HG02571 (cell line): ENCODE data around the gene ACSL4.
"Not testable (repeated sequence)": the region's sequence is repeated elsewhere in the genome, so short reads cannot be mapped to it uniquely, and the experiment has no call there.

Source experiments
- ATAC-seq: cut with Tn5 transposase; IDR thresholded peaks from one replicate; pipeline ENCODE4 v1.9.1; 2021; ENCODE audit warnings: mild to moderate bottlenecking, moderate library complexity; ENCODE audit not compliant: unreplicated experiment

The ACSL4 gene

DNA sequence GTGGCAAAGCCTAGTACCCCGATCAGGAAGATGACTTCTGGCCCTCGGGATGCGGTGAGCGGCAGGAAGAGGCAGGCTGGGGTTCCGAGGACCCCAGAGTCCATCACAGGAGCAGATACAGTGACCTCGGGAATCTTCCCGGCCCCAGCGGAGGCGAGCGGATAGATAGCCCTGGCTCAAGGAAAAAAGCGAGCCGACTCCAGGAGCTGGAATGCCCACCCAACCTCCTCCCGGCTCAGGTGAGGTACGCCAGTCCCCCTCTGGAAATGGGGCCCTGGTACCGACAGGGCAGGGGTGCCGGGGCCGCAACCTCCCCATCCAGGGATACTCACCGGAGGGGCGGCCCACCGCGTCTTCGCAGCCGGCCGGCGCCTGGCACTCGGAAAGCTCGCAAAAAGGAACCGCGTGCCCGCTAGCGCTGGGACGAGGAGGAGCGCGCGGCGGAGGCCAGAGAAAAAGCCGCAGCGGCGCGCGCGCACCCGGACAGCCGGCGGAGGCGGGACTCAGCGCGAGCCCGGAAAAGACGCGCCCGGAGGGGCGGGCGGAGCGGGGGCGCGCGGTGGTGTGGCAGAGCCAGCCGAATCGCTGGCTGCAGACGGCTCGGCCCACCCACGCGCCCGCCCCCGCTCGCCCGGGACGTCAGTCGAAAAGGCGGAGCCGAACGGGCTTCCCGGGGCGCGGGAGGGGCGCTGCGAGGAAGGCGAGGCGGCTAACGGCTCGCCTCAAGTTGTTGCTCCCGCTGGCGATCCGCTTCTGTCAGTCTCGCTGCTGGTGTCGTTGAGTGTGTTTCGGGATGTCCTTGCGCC is at the start of gene ACSL4:
TSS of gene ACSL4 (minus strand) at position 451 of the 806 bp plus-strand sequence. CDS start 49,894 bp downstream, outside the sequence.
- ATAC-seq, result peak; percentile 71

DNA sequence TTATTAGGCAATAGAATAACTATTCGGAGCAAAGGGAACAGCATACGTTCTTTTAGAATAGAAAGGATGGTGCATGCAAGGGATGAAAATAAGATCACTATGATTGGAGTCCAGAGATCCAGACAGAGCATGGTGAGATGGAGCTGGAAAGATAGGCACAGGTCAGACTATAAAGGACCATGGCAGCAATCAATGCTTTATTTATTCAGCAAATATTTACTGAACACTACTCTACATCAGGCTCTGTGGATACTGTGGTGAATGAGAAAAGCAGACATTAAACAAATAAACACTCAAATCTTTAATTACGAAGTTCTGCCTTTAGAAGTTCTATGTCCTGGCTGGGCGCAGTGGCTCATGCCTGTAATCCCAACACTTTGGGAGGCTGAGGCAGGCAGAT is 44.7 kb upstream of the ACSL4 start:
- no peak for ATAC-seq

DNA sequence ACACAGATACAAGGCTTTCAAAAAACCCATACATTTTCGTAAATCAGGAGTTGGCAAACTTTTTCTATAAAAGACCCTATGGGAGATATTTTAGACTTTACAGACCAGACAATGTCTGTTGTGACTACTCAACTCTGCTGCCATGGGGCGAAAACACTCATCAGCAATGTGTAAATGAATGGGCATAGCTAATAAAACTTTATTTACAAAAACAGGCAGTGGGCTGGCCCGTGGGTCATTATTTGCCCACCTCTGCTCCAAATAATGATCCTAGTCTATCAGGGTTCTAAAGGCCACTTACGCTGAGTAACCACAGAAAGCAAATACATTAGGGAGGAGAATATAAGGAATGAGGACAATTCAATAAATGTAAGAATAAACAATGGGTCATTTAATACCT is 43.9 kb upstream of the ACSL4 start:
- ATAC-seq, result no peak

DNA sequence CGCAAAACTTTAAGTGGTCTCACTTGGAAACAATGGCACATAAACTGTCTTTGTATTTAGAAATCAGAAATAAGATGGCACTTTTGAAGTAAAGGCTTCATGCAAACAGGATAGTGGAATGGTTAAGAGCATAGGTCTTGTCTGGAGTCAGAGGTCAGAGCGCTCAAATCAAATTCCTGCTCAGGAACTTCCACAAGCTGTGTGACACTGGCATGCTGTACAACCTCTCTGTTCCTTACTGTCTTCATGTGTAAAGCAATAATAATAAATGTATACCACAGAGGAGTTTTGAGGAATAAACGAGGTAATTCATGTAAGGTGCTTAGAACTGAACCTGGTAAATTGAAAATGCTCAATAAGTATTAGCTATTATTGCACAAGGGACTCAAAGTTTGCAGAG is 43.4 kb upstream of the ACSL4 start:
- no peak for ATAC-seq

DNA sequence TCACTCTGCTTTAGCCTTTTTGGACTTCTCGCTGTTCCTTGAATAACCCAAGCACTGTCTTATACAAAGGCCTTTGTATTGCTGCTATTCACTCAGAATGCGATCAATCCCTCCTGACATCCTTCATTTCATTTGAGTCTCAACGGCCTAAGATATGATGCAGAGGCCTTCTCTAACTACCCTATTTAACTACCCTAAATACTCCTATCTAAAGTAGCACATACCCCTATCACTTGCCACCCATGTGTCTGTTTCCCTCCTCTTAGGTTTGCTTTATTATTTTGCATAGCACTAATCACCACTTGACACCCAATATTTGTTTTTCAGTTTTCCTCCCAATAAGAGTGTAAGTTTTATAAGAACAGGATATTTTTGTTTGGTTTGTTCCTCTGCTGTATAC is 42.3 kb upstream of the ACSL4 start:
- no peak for ATAC-seq

DNA sequence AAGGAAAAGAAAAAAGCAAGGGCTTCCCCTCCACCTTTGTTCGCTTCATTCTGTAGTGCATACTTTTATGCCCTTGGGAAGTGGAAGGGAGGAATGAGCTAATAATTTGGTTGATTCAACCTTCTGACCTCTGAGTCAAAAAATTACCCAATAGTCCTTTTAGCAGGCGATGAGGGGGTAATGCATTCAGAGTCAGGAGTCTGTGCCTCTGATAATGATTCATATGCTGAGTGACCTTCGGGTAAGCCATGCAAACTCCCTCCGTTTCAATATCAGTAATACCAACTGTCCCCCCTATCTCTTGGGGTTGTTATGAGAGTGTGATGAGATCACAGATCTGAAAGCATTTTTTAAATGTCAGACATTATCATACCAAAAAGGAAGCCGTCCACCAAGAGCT is 41.6 kb upstream of the ACSL4 start:
- peak; percentile 92 for ATAC-seq

DNA sequence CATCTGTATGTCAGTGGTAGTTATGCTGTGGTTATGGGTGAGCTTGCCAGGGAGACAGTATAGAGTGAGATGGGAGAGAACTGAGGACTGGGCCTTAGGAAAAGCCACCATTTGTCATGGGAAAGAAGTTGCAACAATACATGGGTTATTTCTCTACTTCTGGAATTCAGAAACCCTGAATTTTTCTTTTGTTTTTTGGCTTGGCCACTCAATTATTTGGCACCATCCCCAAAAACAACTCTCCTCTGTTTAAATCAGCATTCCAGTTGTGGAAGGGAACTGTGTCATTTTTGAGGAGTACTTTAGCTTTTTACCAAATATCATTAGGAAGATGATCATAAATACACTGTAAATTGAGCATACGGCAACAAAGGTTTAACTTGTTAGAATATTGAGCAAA is 41.1 kb upstream of the ACSL4 start:
- no peak for ATAC-seq

DNA sequence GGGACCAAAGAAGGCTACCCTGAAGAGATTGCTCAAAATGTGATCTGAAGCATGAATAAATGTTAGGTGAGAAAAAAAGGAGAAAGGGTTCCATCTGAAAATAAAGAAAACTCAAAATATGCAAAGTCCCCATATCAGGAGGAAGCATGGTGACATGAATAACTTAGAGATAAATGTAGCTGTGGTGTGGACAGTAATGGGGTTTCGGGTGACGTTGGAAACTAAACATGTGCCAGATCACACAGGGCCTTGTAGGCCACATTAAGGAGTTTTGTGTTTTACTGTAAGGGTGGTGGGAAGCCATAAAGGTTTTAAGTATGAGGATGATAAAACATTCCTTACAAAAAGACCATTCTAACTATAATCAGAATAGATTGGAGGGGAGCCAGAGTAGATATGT is 40.3 kb upstream of the ACSL4 start:
- peak; percentile 58 for ATAC-seq

DNA sequence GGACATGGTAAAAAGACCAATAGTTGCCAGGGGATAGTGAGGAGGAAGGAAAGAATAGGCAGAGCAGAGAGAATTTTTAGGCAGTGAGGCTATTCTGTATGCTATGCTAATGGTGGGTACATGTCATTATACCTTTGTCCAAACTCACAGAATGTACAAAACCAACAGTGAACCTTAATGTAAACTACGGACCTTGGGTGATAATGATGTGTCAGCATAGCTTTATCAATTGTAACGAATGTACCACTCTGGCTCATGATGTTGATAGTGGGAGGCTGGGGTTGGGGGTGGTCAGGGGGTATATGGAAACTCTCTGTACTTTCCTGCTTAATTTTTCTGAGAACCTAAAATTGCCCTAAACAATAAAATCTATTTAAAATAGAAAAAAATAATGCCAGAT is 37.7 kb upstream of the ACSL4 start:
- no peak for ATAC-seq

DNA sequence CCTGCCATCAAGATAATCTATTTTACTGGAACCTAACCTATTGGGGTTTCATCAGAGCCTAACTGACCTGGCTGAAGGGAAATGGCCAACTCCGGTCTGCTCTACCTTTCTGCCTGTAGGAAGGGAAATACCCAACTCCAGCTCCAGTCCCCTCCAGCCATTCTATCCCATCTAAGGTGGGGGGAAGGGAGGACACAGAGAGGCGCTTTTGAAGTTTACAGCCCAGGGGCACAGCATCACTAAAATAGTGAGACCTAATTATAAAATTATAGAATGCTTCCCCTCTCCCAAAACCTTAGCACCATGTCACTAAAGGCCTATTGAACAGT is 27.8 kb upstream of the ACSL4 start:
- ATAC-seq, result no peak

DNA sequence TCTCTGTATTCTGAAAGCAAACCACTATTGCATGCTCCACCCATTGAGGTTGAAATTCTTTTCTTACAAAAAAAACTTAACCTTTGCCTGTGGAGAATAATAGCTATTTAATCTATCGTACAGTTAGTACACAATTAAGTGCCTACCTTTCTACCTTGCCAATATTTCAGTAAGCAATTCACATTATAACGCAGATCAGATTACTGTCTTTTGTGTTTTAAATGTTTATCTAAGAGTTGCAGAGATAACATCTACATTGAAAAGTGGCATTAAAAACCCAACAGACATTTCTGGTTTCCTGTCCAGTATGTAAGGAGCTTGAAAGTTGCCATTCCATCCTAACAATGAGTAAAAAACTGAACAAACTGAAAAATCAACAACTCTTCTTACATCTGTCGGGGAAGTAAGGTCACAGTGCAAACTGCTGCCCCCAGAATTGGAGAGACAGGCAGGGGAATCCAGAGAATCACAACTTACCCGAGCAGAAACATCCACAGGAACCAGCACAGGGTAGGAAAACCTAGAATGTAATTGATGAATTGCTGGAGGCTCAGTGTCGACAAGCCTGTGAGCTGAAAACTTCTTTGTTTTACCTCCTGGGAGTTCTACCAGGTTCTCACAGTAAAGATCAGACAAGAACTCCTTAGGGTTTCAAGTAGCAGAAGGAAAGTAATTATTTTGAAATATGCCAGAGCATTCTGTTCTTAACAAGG is 27.3 kb upstream of the ACSL4 start:
- ATAC-seq, result no peak

DNA sequence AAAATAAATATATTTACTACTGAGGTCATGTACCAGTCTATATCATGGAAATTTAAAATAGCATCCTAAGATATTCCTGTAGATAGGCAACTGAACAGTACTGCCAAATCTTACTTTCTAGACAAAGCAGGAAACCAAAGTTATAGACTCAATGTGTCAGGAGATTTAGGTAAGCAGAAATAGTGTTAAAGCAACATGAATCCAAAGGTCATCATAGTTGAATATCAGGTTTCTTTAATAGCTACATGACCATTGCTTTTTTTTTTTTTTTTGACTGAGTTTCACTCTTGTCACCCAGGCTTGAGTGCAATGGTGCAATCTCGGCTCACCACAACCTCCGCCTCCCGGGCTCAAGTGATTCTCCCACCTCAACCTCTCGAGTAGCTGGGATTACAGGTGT is 20.2 kb upstream of the ACSL4 start:
- ATAC-seq, result no peak

DNA sequence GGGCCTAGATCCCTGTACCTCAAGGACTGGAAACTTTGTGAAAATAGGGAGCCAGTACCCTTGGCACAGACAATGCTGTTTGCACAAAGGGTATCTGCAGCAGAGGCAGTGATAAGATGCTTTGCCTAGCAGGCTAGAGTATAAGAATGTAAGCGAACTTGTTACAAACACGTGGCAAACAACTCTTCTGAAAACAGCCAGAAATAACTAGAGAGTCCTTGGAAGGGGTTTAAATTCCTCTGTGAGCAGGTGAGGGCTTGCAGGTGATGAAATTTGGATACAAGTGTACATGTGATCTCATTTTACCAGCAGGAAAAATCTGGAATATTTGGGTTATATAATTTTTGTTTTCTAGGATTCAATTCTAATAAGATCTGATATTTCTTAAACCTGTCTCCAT is 18.6 kb upstream of the ACSL4 start:
- no peak for ATAC-seq

DNA sequence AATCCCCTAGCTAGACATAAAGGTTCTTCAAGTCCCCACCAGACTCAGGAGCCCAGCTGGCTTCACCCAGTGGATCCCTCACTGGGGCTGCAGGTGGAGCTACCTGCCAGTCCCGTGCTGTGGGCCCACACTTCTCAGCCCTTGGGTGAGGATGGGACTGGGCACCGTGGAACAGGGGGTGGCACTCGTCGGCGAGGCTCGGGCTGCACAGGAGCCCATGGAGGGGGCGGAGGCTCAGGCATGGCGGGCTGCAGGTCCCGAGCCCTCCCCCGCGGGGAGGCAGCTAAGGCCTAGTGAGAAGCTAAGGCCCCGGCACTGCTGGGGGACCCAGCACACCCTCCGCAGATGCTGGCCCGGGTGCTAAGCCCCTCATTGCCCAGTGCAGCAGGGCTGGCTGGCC is 16.1 kb upstream of the ACSL4 start:
- no peak for ATAC-seq

DNA sequence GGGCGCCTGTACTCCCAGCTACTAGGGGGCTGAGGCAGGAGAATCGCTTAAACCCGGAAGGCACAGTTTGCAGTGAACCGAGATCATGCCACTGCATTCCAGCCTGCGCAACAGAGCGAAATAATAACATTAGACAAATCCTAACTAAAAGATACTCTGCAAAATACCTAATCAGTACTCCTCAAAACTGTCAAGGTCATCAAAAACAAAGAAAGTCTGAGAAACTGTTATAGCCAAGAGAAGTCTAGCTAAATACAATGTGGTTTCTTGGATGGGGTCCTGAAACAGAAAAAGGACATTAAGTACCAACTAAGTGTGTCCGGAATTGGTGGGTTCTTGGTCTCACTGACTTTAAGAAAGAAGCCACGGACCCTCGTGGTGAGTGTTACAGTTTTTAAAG is 14.6 kb upstream of the ACSL4 start:
- ATAC-seq, result no peak

DNA sequence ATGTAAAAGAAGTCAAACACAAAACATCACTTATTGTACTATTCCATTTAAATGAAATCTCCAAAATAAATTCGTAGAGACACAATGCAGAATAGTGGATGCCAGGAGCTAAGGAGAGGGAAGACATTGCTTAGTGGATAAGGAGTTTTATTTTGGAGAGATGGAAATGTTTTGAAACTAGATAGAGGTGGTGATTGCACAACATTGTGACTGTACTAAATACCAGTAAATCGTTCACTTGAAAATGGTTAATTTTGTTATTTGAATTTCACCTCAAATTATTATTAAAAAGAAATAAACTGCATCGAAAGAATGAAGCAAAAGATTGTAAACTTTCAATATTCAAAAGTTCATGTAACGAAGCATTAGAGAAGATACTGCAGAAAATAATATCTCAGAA is 9.7 kb upstream of the ACSL4 start:
- no peak for ATAC-seq

DNA sequence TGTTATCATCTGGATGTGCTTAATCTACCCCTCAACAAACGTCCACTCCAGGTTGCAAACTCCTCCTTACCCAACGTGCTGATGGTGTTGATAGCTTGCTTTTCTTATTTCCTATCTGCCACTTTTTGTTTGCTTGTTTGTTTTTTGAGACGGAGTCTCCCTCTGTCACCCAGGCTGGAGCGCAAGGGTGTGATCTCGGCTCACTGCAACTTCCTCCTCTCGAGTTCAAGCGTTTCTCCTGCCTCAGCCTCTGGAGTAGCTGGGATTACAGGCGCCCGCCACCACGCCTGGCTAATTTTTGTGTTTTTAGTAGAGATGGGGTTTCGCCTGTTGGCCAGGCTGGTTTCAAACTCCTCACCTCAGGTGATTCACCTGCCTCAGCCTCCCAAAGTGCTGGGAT is 7.8 kb upstream of the ACSL4 start:
- not testable (repeated sequence) for ATAC-seq

DNA sequence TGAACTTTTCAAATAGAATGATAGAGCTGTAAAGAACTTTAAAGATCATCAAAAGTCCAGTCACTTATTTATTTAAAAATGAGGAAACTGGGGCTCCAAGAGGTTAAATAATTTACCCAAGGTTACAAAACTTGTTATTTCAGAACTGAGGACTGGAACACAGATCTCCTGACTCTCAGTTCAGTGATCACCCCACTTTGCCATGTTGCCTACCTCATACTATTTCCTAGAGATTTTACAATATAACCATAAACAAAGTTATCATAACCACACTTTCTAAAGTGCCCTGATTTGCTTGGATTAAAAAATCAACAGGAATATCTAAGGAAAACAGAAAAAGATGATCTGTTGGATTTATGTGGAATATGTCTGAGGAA is 7.4 kb upstream of the ACSL4 start:
- ATAC-seq, result no peak

DNA sequence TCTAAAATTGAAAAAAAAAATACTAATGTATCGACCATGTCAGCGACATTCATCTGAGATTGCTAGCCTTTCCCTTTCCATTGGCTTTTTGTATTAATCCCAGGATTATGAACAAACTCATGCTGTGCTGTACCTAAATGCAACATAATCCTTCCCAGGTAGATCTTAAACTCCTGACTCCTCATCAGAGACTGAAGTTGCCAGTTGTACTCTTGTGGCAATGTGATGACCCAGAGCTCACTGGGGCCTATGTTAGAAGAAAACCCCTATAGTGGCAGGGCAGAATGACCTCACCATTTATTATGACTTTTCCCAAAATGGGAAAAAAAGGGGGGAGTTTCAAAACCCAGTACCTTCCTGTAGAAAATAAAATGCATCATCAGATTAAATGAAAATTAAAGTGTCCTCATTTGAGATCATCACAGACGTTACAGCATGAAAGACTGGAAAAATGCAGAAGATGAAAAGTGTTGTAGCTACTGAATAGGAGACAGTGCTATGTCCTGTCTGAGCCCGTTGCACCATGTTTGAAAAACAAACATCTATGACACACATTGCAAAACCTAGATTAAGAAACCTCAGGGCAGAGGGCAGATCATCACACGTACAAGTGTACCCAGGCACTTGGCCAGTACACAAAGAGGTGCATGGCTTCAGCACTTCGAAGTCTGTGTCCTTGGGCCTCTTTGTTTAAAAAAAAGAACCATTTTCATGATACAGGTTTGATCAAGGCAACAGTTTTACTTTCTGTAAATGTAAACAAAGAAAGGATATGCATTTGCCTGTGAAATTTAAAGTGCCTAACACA is 6.8 kb upstream of the ACSL4 start:
- no peak for ATAC-seq

DNA sequence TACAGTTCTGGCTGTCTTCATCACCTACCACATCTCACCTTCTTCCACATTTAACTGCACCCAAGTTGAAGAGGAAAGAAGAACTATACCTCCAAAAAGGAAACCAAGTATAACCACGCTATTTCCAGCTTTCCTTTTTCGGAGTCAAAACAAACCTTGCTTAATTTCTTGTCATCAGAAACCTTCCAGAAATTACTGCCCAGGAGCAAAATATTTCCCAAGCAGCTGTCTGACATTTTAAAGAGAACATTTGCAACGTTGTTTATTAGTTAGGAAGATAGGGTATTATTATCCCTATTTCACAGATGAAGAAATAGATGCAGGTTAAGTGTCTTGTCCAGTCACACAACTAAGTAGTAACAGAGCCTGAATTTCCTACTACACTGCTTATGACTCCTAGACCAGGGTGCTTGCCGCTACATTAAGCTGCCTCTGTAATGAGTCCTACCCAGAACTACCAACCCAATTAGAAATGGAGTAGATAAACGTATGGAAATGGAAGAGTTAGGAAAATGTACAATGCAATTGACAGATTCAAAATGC is 2.2 kb upstream of the ACSL4 start:
- no peak for ATAC-seq

DNA sequence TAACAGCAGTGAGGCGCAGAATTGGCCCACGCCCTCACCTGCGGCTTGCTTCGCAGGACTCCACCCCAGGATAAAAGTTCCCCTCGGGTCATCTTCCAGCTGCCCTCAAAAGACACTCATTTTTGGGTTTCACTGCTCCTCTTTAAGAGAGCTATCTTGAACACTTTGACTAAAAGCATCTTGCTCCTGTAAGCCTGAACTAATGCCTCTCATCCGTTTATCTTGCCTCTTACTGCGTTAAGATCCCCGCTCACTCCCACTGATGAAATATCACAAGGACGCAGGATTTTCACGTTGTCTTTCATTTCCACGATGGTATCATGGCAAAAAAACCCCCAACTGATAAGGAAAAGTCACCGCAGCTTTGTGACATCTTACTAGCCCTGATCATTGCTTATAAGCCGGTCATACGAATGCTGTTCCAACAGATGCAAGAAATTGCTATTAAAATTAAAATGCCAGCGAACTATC is 591 bp upstream of the ACSL4 start:
- ATAC-seq, result no peak
